ENCODE data around the gene KRT6A.

GRCh38 chr12:52464897-52465296, 28.2 kb downstream of the KRT6A start:
- no peak for TF ChIP-seq CTCF (IDR thresholded peaks at IDR 0.05; ENCODE audit: low read depth, low read length, poor library complexity, severe bottlenecking)
- no peak for TF ChIP-seq EZH2phosphoT487 (IDR thresholded peaks at IDR 0.05; ENCODE audit: borderline replicate concordance, low read length)
